K562 (cell line): ENCODE measurements around the gene TMEM135. TPM values are rescaled to one million over a fixed set of nuclear protein-coding genes. Genes with fewer than 3 reads are reported as not detected.

Experiments
- ATAC-seq: fragments of 200-7000 bp; cut with Tn5 transposase; 3 replicates; pipeline ENCODE4 v1.9.1; 2020; ENCODE audit warnings: moderate library complexity
- BruUV-seq: library from RNA; stranded (reverse); fragments of 400-500 nt; replicated peaks from 2 replicates; lab custom pipeline; 2021; lab: Mats Ljungman, UMichigan
- CTCF ChIA-PET: fragments of 300-600 bp; formaldehyde crosslinking; extraction: SDS; loops from one replicate; lab custom pipeline; 2021; ENCODE audit warnings: low intra/inter-chr PET ratio; lab: Yijun Ruan, JAX
- POLR2A ChIA-PET: fragments of 300-600, 350-650 bp; sonication (Branson Sonifier 250); formaldehyde crosslinking; extraction: SDS; loops from one replicate; lab custom pipeline; 2021; ENCODE audit warnings: antibody characterized with exemption, inconsistent platforms; lab: Yijun Ruan, JAX
- DNase-seq, 4 experiments: peaks; one replicate each; pipeline versions ENCODE4 v3.0.0 to v3.0.0-alpha.2; 2011 to 2018; ENCODE audit warnings: low spot score in 3 of 4, mixed read lengths in 3 of 4; ENCODE audit errors: extremely low read depth in 1 of 4
- FAIRE-seq: peaks from 2 replicates; lab custom pipeline; 2011; peaks lifted over from hg19 to GRCh38; lab: Jason Lieb, UNC
- H2AFZ ChIP-seq: 2 replicates; pipeline ENCODE4 v1.6.0; 2011; ENCODE audit warnings: low read depth, low read length, control low read depth, inconsistent platforms
- H3K27ac ChIP-seq: fragments of 200-600 bp; 3 replicates; pipeline ENCODE4 v1.8.0; 2011; ENCODE audit warnings: low read depth, mild to moderate bottlenecking, control low read depth, inconsistent platforms, low read length, moderate library complexity, mixed read lengths; ENCODE audit errors: extremely low read depth
- H3K27me3 ChIP-seq, 2 experiments: fragments of 300-600 bp in 1 of 2; 2 replicates in 1 of 2; 3 replicates in 1 of 2; pipeline versions ENCODE4 v1.6.0 to v1.8.0; 2011; ENCODE audit warnings: inconsistent platforms in 2 of 2, low read length in 2 of 2, mild to moderate bottlenecking in 1 of 2, mixed read lengths in 1 of 2, moderate library complexity in 1 of 2; ENCODE audit not compliant: control insufficient read depth in 2 of 2, insufficient read depth in 2 of 2
- H3K36me3 ChIP-seq: fragments of 300-600 bp; 3 replicates; pipeline ENCODE4 v1.8.0; 2011; ENCODE audit warnings: mild to moderate bottlenecking, low read length, inconsistent platforms; ENCODE audit not compliant: control insufficient read depth, insufficient read depth
- H3K4me1 ChIP-seq, 2 experiments: fragments of 200-600 bp in 1 of 2; replicated peaks in 1 of 2; 2 replicates in 1 of 2; 3 replicates in 1 of 2; pipeline versions ENCODE4 v1.5.1 to v1.8.0; 2011; ENCODE audit warnings: inconsistent platforms in 2 of 2, low read length in 2 of 2, mild to moderate bottlenecking in 1 of 2, mixed read lengths in 1 of 2, moderate library complexity in 1 of 2; ENCODE audit not compliant: control insufficient read depth in 2 of 2, insufficient read depth in 2 of 2
- H3K4me2 ChIP-seq: 2 replicates; pipeline ENCODE4 v1.6.1; 2011; ENCODE audit warnings: low read length, control low read depth, inconsistent platforms, mixed read lengths; ENCODE audit not compliant: insufficient read depth
- H3K4me3 ChIP-seq: fragments of 200-600 bp; sonication (generic), shearing (Covaris generic); 2 replicates; pipeline ENCODE4 v1.5.1; 2016; ENCODE audit warnings: control low read depth, inconsistent platforms
- H3K79me2 ChIP-seq: fragments of 200-600 bp; 3 replicates; pipeline ENCODE4 v1.8.0; 2011; ENCODE audit warnings: low read length, inconsistent platforms; ENCODE audit not compliant: control insufficient read depth, insufficient read depth
- H3K9ac ChIP-seq, 2 experiments: 2 replicates each; pipeline versions ENCODE4 v1.6.0 to v1.6.1; 2011; ENCODE audit warnings: low read depth in 2 of 2, low read length in 2 of 2, control low read depth in 1 of 2, inconsistent platforms in 1 of 2, mild to moderate bottlenecking in 1 of 2, mixed read lengths in 1 of 2; ENCODE audit not compliant: insufficient read depth in 1 of 2
- H3K9me1 ChIP-seq: one replicate; pipeline ENCODE4 v1.6.0; 2011; ENCODE audit warnings: inconsistent platforms, mild to moderate bottlenecking, low read length, moderate library complexity; ENCODE audit not compliant: control insufficient read depth, insufficient read depth
- H3K9me3 ChIP-seq: replicated peaks from 2 replicates; pipeline ENCODE4 v1.5.1; 2011; ENCODE audit warnings: low read depth, low read length, inconsistent platforms; ENCODE audit not compliant: control insufficient read depth, insufficient read depth
- H4K20me1 ChIP-seq: replicated peaks from 2 replicates; pipeline ENCODE4 v1.6.1; 2011; ENCODE audit warnings: low read length, inconsistent platforms, mixed read lengths; ENCODE audit not compliant: control insufficient read depth, insufficient read depth
- CREBBP ChIP-seq: IDR thresholded peaks from one replicate; pipeline ENCODE4 v1.6.1; 2012; ENCODE audit warnings: low read depth, mild to moderate bottlenecking, control low read depth, inconsistent platforms, low read length
- EP400 ChIP-seq: fragments of 450-650 bp; IDR thresholded peaks from 2 replicates; pipeline ENCODE4 v1.6.1; 2017; ENCODE audit warnings: antibody characterized with exemption, mild to moderate bottlenecking, moderate library complexity
- ETV5 ChIP-seq: sonication (generic); formaldehyde crosslinking; IDR thresholded peaks from 2 replicates; pipeline ENCODE4 v1.4.0; 2020; ENCODE audit warnings: low read depth, mild to moderate bottlenecking, missing genetic modification reagents
- KDM4B ChIP-seq, 2 experiments: fragments of 450-650 bp in 1 of 2; sonication (generic) in 1 of 2; IDR thresholded peaks; 2 replicates each; pipeline ENCODE4 v1.6.1; 2016 to 2017; ENCODE audit warnings: borderline replicate concordance in 2 of 2, antibody characterized with exemption in 1 of 2, low read depth in 1 of 2, mild to moderate bottlenecking in 1 of 2
- MIER1 ChIP-seq: fragments of 450-650 bp; IDR thresholded peaks from 2 replicates; pipeline ENCODE4 v1.6.1; 2016; ENCODE audit warnings: antibody characterized with exemption, mild to moderate bottlenecking, low read depth
- PRPF4 ChIP-seq: fragments of 200-400 bp; formaldehyde crosslinking; IDR thresholded peaks from one replicate; pipeline ENCODE4 v1.6.1; 2017; ENCODE audit warnings: low read length, low read depth, mild to moderate bottlenecking; ENCODE audit not compliant: insufficient read depth, poor library complexity, severe bottlenecking
- SMAD3 ChIP-seq: fragments of 450-650 bp; formaldehyde crosslinking; conservative IDR thresholded peaks from 2 replicates; pipeline ENCODE4 v1.4.0; 2020; ENCODE audit warnings: mild to moderate bottlenecking
- SNIP1 ChIP-seq: fragments of 450-650 bp; IDR thresholded peaks from 2 replicates; pipeline ENCODE4 v1.7.1; 2017; ENCODE audit warnings: low read depth, mild to moderate bottlenecking
- SRSF1 ChIP-seq: fragments of 200-400 bp; formaldehyde crosslinking; IDR thresholded peaks from 2 replicates; pipeline ENCODE4 v1.6.1; 2017; ENCODE audit warnings: mild to moderate bottlenecking, low read depth, low read length, moderate library complexity
- ZNF282 ChIP-seq: sonication (generic); formaldehyde crosslinking; IDR thresholded peaks from 2 replicates; pipeline ENCODE4 v1.8.1; 2023; ENCODE audit warnings: missing genetic modification reagents
- ZNF395 ChIP-seq: fragments of 200-800 bp; sonication (Bioruptor generic); IDR thresholded peaks from 2 replicates; pipeline ENCODE4 v1.6.1; 2017; ENCODE audit warnings: missing genetic modification characterization, missing compliant biosample characterization
- WGBS: fragments of 100-300 bp; shearing (Covaris generic); methylation state at CpG from one replicate; pipeline ENCODE4 v1.1.6; 2016; ENCODE audit warnings: low coverage, mixed read lengths; ENCODE audit not compliant: insufficient coverage; ENCODE audit errors: missing lambda C conversion rate; 5-methylcytosine and 5-hydroxymethylcytosine counted together
- in situ Hi-C: fragments of 300-500 bp; cut with MboI; formaldehyde crosslinking; loops from 4 replicates; pipeline ENCODE4 v1.15.0; 2018; ENCODE audit warnings: inconsistent platforms, mixed read lengths
- intact Hi-C: fragments of 100-400 bp; cut with micrococcal nuclease; formaldehyde crosslinking; loops from 2 replicates; pipeline ENCODE4 v1.14.2; 2022
- polyA plus RNA-seq, 8 experiments: library from polyadenylated mRNA; depleted of rRNA in 4 of 8; stranded (reverse) in 5 of 8; unstranded in 3 of 8; fragments of >200 nt; fragmentation: Nextera tagmentation in 2 of 8; fragmentation: Illumina TruSeq in 1 of 8; extraction: Ambion mirVana in 2 of 8; extraction: Trizol in 1 of 8; gene quantifications; 2 replicates each; pipeline versions ENCODE4 v1.2.1 to v1.2.3, GENCODE V29; 2011 to 2014; ENCODE audit warnings: inconsistent platforms in 1 of 8, missing spikeins in 1 of 8
- total RNA-seq, 7 experiments: library from RNA; depleted of rRNA in 6 of 7; stranded (reverse); fragments of >200 nt in 6 of 7; fragmentation: Illumina TruSeq in 2 of 7; extraction: Trizol in 2 of 7; gene quantifications; 2 replicates each; pipeline versions ENCODE4 v1.2.1 to v1.2.3, GENCODE V29; 2011 to 2021; ENCODE audit warnings: low replicate concordance in 1 of 7

TMEM135 gene
- total and polyA plus RNA-seq, 9 of the 15 experiments (the other 6 are each of a cell fraction or from before 2014, with no cell fraction given) = 17.3 to 53.6 (median 24.9) TPM

DNA sequence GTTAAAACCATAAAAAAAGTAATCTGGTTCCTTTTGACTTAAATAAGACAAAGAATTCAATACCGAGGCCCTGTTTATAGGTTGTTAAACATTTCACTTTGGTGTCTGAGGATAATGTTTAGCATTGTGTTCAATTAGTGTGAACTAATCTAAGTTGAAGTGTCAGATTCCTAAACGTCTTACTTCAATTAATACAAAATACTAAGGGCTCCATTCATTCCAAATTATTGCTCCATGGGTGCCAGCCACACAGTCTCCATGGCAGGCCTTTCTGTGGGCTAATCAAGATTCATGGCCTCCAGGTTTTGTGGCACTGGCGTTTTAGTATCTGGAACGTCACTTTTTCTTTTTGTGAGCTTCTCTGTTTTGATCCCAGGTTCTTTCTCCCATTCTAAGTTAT lies 89.4 kb downstream of the TMEM135 start:
- Histone ChIP-seq H3K79me2 (peaks cover 20% of the 10 kb centered on the region), H3K36me3 (no peaks in the 10 kb centered on the region), H3K4me3 (no peak overlapping the region), H4K20me1 (no peaks in the 10 kb centered on the region), H3K4me2 (no peak overlapping the region), H3K4me1 (no peaks in the 10 kb centered on the region), H3K9me3 (no peaks in the 10 kb centered on the region), H2AFZ (no peak overlapping the region), H3K9ac (no peak overlapping the region), H3K27ac (no peak overlapping the region), H3K9me1 (no peaks in the 10 kb centered on the region), H3K27me3 (no peaks in the 10 kb centered on the region)
- in situ Hi-C loops = no loop called here
- no peak for FAIRE-seq
- no TSS peak for BruUV-seq
- WGBS = 47% methylated on average over 4 of the region's 4 CpGs
- CTCF ChIA-PET = no interaction called here
- POLR2A ChIA-PET = interaction anchor here (1.6 kb wide), 1 partner anchor 12 kb away, joined by 3 read pairs; no protein-coding TSS in a partner anchor
- no peak for ATAC-seq
- DNase-seq = no peak
- TF ChIP-seq SRSF1 (no peak), SNIP1 (no peak), SMAD3 (CRISPR knock-in tag) (no peak), ZNF395 (CRISPR knock-in tag) (no peak), ZNF282 (CRISPR knock-in tag) (no peak), CREBBP (no peak), PRPF4 (no peak), ETV5 (CRISPR knock-in tag) (no peak), EP400 (no peak), KDM4B (IDR thresholded peaks at IDR 0.05; ENCODE audit: borderline replicate concordance in 2 of 2, low read depth in 1 of 2) (no peak), MIER1 (no peak)
- intact Hi-C loops = no loop called here
